GM18502 (cell line): ENCODE data around the gene FAM50A.

Experiments used
- ATAC-seq: cut with Tn5 transposase; IDR thresholded peaks from one replicate; pipeline ENCODE4 v1.9.1; 2021; ENCODE audit warnings: mild to moderate bottlenecking; ENCODE audit not compliant: unreplicated experiment, poor library complexity

FAM50A gene

DNA sequence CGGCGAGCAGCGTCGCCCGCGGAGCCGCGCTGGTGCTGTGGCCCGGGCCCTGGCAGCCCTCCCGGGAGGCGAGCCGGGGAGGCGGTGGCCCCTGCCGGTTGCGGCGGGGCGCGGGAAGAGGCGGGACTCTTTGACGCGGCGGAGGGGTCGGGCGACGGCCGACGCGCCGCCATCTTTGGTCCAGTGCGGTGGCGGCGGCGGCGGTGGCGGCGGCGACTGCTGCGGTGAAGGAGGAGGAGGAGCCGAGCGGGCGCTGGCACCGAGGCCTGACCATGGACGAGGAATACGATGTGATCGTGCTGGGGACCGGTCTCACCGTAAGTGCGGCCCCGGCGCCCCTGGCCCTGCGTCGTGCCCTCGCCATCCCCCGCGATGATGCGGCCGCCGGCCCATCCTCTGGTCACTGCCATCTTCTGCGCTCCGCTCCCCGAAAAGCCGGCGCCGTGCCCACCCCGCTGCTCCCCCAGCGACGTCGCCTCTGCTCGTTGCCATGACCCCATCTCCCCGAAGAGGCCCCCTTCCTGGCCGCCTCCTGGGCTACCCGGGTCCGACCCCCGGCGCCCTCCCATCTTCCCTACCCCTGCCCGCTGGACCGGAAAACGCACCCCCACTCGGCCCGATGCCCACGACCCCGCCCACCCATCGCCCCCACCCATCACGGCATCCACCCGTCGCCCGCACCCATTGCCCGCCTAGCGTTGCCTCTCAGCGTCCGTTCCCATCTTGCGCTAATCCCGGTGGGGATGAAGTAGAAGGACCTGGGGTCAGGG is 6.8 kb upstream of the FAM50A start, which contains the start of gene GDI1:
TSS of gene GDI1 (plus strand) at position 172 of the 770 bp plus-strand sequence. CDS start at position 273, 101 bp downstream.
- ATAC-seq = no peak

DNA sequence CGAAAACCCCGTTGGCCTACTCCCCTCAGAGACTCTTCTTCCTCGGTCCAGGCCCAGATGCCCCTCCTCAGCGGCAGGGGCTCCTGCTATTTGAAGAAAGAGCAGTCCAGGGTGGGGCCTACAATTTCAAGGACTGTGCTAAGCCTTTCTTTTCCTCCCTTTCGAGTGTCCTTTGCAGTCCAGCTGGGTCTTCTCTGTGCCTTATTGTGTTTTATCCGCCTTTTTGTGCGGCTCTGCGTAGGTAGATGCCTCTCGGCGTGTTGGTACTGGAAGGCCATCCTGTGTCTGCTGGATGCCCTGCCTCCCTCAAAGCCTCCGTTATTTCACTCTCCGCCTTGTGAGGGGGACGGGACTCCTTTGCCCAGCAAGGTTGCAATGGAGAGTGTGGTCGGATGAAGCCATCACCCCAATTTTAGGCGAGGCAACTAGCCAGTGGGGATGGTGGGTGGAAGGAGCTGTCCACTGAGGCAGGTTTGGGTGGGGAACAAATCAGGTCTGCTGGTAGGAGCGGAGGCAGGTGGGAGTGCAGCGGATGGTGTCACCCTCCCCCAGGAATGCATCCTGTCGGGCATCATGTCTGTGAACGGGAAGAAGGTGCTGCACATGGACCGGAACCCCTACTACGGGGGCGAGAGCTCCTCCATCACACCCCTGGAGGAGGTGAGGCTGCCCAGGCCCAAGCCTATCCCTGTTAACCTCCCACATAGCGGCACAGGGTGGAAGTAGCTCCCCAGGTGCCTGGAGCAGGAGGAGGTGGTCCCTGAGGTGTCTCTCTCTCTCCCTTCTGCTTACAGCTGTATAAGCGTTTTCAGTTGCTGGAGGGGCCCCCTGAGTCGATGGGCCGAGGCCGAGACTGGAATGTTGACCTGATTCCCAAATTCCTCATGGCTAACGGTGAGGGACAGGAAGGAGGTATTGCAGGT is 5.7 kb upstream of the FAM50A start:
- no peak for ATAC-seq

DNA sequence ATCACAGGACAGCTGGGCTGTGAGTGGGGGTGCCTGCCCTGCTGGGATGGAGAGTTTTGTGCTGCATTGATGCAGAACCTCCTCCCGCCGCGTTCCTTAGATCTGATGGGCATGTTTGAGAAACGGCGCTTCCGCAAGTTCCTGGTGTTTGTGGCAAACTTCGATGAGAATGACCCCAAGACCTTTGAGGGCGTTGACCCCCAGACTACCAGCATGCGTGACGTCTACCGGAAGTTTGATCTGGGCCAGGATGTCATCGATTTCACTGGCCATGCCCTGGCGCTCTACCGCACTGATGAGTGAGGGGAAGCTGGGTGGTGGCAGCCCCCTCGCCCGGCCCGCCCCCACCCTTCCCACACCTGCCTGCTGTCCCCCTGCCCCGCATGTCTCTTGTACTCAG is 4.1 kb upstream of the FAM50A start:
- ATAC-seq = no peak

GRCh38 chrX:154440623-154441357 is 3.2 kb upstream of the FAM50A start:
- ATAC-seq = no peak

DNA sequence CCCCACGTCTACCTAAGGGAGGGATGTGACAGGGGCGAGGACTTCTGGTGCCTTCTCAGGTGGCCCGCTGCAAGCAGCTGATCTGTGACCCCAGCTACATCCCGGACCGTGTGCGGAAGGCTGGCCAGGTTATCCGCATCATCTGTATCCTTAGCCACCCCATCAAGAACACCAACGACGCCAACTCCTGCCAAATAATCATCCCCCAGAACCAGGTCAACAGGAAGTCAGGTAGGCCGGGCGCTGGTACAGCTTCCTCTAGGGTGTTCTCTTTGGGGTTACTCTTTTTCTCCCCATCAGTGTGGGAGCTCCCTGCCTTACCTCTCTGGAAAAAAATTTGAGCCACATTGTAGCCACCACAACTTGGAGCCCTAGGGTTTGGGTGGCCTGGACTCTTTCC is 2.4 kb upstream of the FAM50A start:
- ATAC-seq = no peak

GRCh38 chrX:154441984-154442707 is 1.8 kb upstream of the FAM50A start:
- ATAC-seq = no peak

- ATAC-seq = no peak
Measured at GRCh38 chrX:154443479-154443910, 446 bp upstream of the FAM50A start.

DNA sequence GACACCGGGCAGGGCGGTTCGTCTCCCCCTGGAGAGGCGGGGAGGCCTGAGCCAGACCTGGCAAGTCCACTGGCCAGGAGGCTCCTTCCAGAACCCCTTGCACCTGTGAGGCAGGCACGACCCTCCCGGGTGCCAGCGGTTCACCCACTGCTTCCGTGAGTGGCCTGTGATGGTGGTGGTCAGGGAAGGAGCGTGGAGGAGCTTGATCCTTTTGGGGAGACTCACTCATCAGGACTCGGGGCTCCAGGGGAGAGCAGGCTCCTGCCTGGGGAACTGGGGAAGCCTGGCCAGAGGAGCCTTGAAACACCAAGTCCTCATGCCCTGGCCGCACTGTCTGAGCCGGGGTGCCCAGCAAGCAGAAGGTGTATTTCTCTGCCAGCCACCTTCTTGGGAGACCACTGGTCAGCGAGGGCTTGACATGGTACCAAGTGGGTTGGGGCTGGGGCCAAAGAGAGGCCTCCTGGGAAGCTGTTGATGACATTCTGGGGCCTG is 860 bp downstream of the FAM50A start:
- ATAC-seq = no peak

DNA sequence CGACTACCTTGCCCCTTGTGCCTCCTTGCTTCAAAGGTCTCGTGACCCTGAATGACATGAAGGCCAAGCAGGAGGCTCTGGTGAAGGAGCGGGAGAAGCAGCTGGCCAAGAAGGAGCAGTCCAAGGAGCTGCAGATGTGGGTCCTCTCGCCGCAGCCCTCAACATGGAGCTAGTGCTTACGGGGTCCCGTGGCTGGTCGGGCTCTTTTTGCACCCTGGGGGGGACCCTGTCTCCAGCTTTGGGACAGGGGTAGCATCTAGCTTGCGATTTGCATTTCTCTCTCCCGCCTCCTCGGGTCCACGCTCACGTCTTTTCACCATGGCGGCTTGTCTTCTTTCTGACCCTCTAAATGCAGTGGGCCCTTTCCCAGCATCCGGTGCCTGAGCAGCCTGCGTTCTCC is 1.8 kb downstream of the FAM50A start:
- ATAC-seq = no peak

DNA sequence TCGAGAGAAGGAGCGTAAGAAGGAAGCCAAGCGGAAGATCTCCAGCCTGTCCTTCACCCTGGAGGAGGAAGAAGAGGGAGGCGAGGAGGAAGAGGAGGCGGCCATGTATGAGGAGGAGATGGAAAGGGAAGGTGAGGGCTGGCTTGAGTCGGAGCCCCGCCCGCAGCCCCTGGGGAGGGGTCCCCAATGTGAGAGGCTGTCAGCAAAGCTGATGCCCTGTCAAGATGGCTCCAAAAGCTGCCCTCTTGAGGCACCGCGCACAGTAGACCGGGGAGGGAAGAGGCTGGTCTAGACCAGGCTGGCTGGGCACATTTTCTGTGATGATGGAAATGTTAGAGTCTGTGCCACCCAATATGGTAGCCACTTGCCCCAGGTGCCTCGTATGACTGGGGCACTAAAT is 2.5 kb downstream of the FAM50A start:
- ATAC-seq = no peak

DNA sequence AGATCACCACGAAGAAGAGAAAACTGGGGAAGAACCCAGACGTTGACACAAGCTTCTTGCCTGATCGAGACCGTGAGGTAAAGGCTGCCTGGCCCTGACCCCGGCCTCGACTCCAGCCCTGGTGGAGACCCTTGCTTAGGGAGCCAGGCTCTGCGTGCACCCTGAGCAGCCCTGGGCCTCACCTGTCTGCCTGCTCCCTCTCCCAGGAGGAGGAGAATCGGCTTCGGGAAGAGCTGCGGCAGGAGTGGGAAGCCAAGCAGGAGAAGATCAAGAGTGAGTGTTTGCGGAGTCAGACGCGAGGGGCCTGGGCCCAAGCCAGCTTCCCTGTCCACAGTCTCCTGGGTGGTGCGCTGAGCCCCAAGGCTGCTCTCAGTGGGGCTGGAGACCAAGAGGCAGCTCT is 4.5 kb downstream of the FAM50A start:
- ATAC-seq = no peak

- no peak for ATAC-seq
Measured at GRCh38 chrX:154449618-154450017, 5.7 kb downstream of the FAM50A start.

- ATAC-seq = no peak
Measured at GRCh38 chrX:154450312-154450711, 6.4 kb downstream of the FAM50A start.

GRCh38 chrX:154452823-154453222 is 8.9 kb downstream of the FAM50A start:
- no peak for ATAC-seq

GRCh38 chrX:154457491-154458115 is 13.7 kb downstream of the FAM50A start:
- ATAC-seq = peak; percentile 57

DNA sequence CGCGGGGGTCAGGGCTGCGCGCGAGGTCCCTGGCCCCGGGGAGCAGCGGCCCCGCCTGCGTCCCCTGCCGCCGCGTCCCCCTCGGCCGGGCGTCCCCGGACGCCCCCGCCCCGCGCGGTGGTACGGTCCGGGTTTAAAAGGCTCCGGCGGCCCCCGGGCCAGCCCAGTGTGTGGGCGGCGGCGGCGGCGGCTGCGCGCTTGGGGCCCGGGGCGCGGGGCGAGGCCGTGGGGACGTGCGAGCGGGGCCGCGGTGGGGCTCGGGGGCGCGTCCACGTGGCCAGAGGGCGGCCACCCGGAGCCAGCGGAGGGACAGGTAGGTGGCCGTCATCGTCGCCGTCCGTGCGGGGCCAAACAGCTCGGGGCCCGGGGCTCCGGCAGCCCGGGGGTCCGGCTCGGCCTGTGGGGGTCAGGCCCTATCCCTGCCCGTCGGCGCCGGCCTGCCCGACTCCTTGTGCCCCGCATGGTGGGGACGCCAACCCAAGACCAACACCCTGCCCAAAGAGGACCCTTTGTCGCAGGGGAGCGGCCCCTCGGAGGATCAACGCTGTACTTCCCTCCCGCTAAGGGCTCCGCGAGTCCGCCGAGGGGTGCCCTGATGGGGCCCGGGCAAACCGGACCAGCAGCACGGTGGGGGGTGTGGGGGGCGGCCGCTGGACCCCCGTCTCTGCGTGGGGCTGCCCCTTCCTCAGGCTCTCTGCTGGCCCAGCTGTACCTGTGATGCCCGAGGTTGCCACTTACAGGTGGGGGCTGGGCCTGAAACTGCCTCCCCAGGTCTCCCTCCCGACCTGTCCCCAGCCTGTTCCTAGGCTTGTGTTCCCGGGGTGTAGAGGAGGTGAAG is 14.4 kb downstream of the FAM50A start, which contains the start of gene PLXNA3:
TSS of gene PLXNA3 (plus strand) at position 166 of the 838 bp plus-strand sequence. CDS start 1,903 bp downstream, outside the sequence.
- peak; percentile 57 for ATAC-seq

DNA sequence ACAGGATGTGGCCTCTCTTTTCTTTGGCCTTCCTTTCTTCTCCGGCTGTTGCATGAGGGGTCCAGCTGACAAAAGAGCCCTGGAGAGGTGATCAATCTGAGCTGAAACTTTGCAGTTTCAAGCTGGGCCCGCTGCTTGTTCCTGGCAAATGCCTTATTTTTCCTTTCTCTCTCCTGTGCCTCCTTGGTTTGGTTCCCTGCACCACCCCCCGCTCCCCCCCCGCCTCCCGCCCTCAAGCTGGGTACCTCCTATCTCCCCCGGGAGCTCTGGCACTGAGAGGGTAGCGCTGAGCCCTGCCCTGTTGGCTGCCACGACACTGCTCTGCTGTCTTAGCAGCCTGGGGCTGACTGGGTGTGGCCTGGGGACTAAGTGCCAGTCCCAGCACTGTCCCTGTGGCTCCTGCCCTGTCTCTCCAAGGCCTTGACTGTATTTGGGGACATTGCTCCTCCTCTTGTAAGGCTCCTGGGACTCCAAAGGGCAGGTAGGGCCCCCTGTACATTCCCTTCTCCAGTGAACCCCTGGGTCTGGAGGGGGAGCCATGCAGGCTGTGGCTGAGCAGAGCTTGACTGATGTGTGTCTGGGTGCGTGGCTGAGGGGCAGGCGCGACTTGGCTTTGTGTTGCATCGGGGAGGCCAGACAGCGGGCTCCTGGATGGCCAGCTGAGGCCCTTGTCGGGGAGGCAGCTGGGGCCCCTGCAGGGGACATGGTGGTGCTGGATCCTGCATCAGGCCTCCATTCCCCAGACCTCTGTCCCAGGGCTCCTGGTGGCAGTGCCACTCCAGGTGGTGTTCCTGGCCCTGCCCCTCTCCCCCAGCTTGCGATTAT is 15.2 kb downstream of the FAM50A start:
- no peak for ATAC-seq
